Measurements from ENCODE around the gene SSUH2.

- TF ChIP-seq CTCF (conservative IDR thresholded peaks at IDR 0.05) (no peak), ZFX (IDR thresholded peaks at IDR 0.05) (no peak)
Measured at GRCh38 chr3:8573342-8573926, 71.2 kb downstream of the SSUH2 start.

All from C4-2B (cell line).